Measurements from ENCODE around the gene PRR18. TPM values are rescaled to one million over a fixed set of nuclear protein-coding genes. Genes with fewer than 3 reads are reported as not detected.

PRR18 gene
- total and polyA plus RNA-seq, 2 experiments from 2014 or later: 0.12 to 0.33 TPM

- no peaks in the 10 kb centered on the region for H3K36me3 ChIP-seq
- H3K4me3 ChIP-seq: no peak overlapping the region
- H3K4me1 ChIP-seq (ENCODE audit: low read depth): no peaks in the 10 kb centered on the region
- no peak for TF ChIP-seq CTCF (IDR thresholded peaks at IDR 0.05; ENCODE audit: low read depth, low read length)
- no peaks in the 10 kb centered on the region for H3K9me3 ChIP-seq (ENCODE audit: low read depth)
- no peak for DNase-seq (ENCODE audit: low read depth in 1 of 2, low spot score in 1 of 2)
- no peak overlapping the region for H3K27ac ChIP-seq
- H3K27me3 ChIP-seq: peaks cover 26% of the 10 kb centered on the region
Measured at GRCh38 chr6:166268431-166268830, 39.8 kb downstream of the PRR18 start.

DNA sequence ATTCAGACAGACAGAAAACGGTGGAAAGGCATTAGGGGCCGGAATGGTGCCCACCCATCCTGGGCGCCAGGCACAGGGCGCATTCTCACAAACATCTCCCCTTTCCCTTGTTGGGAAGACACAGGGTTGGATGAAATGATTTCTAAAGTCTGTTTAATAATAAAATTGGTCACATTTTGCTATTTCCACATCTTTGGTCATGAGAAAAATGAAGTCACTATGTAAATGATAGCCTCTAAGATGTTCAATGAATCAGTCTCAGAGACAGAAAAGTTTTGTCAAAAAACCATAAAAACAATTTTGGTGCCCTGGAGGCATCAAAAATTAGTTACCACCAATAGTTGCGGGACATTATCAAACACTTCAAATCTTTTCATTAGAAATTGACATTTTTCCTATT, 40.7 kb downstream of the PRR18 start:
- no peak for TF ChIP-seq CTCF (IDR thresholded peaks at IDR 0.05; ENCODE audit: low read depth, low read length)
- Histone ChIP-seq H3K27ac (no peak overlapping the region), H3K27me3 (peaks cover 26% of the 10 kb centered on the region), H3K4me3 (no peak overlapping the region), H3K36me3 (no peaks in the 10 kb centered on the region), H3K9me3 (ENCODE audit: low read depth) (no peaks in the 10 kb centered on the region), H3K4me1 (ENCODE audit: low read depth) (no peaks in the 10 kb centered on the region)
- DNase-seq (ENCODE audit: low read depth in 1 of 2, low spot score in 1 of 2): no peak

GRCh38 chr6:166266336-166266735, 41.9 kb downstream of the PRR18 start:
- H3K36me3 ChIP-seq: no peaks in the 10 kb centered on the region
- TF ChIP-seq CTCF (IDR thresholded peaks at IDR 0.05; ENCODE audit: low read depth, low read length): no peak
- no peak for DNase-seq (ENCODE audit: low read depth in 1 of 2, low spot score in 1 of 2)

GRCh38 chr6:166262743-166263515, 45.3 kb downstream of the PRR18 start:
- no peak for DNase-seq (ENCODE audit: low read depth in 1 of 2, low spot score in 1 of 2)
- Histone ChIP-seq H3K36me3 (no peaks in the 10 kb centered on the region), H3K27ac (no peak overlapping the region), H3K4me3 (no peak overlapping the region), H3K4me1 (ENCODE audit: low read depth) (no peaks in the 10 kb centered on the region), H3K9me3 (ENCODE audit: low read depth) (no peaks in the 10 kb centered on the region), H3K27me3 (peaks cover 6% of the 10 kb centered on the region)
- no peak for TF ChIP-seq CTCF (IDR thresholded peaks at IDR 0.05; ENCODE audit: low read depth, low read length)

More at GRCh38 chr6:166266336-166266735, 41.9 kb downstream of the PRR18 start:
- Histone ChIP-seq H3K4me1 (ENCODE audit: low read depth) (no peaks in the 10 kb centered on the region), H3K27me3 (peaks cover 26% of the 10 kb centered on the region), H3K9me3 (ENCODE audit: low read depth) (no peaks in the 10 kb centered on the region), H3K4me3 (no peak overlapping the region), H3K27ac (no peak overlapping the region)

DNA sequence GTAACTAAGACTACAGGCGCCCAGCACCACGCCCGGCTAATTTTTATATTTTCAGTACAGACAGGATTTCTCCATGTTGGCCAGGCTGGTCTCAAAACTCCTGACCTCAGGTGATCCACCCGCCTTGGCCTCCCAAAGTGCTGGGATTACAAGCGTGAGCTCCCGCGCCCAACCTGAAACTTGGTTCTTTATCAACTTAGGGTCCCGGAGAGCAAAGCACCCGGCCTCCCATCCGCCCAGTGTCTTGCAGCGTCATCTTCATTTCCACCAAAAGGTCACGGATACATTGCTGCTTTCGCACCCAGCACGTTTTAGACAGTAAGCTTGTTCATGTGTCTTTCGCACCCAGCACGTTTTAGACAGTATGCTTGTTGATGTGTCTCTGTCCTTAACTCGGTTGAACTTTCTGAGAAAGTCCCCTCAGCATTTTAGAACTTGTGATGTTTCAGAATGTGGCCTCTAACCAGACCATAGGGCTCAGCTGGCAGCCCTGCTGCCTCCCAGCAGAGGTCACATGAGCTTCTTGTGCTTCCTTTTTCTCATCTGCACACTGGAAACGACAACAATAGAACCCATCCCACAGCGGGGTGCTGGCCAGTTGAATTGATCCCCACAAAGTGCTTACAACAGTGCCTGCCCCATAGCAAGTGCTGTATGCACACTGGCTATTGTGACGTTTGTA, 48.8 kb downstream of the PRR18 start:
- Histone ChIP-seq H3K4me1 (ENCODE audit: low read depth) (no peaks in the 10 kb centered on the region), H3K27ac (no peak overlapping the region), H3K9me3 (ENCODE audit: low read depth) (no peaks in the 10 kb centered on the region), H3K4me3 (no peak overlapping the region), H3K27me3 (peaks cover 13% of the 10 kb centered on the region), H3K36me3 (no peaks in the 10 kb centered on the region)
- DNase-seq (ENCODE audit: low read depth in 1 of 2, low spot score in 1 of 2): no peak
- TF ChIP-seq CTCF (IDR thresholded peaks at IDR 0.05; ENCODE audit: low read depth, low read length): no peak
